ENCODE data around the gene CNEP1R1. TPM values are rescaled to one million over a fixed set of nuclear protein-coding genes. Genes with fewer than 3 reads are reported as not detected.

The CNEP1R1 gene
- total RNA-seq, 1 experiment from 2014 or later, result 18.5 TPM

GRCh38 chr16:50050802-50051201 lies 25.8 kb downstream of the CNEP1R1 start:
- no peak overlapping the region for H3K4me3 Mint-ChIP-seq
- Histone ChIP-seq H4K8ac (replicated peaks; ENCODE audit: insufficient read length, low read depth, low read length) (no peak overlapping the region), H2BK20ac (ENCODE audit: low read depth, low read length, poor library complexity, severe bottlenecking) (no peak overlapping the region), H3K4me1 (ENCODE audit: insufficient read depth, low read length) (no peaks in the 10 kb centered on the region), H2BK12ac (ENCODE audit: insufficient read length, low read depth, low read length) (no peak overlapping the region), H3K4ac (ENCODE audit: low read depth, low read length) (no peak overlapping the region), H2BK15ac (ENCODE audit: low read depth, low read length) (no peak overlapping the region), H2BK5ac (ENCODE audit: insufficient read length, low read length) (no peak overlapping the region), H2AK5ac (ENCODE audit: insufficient read length, low read length) (no peak overlapping the region), H4K91ac (ENCODE audit: insufficient read length, low read depth, low read length) (no peak overlapping the region), H3K14ac (ENCODE audit: insufficient read depth, low read length) (no peak overlapping the region), H3K18ac (ENCODE audit: insufficient read length, low read depth, low read length) (no peak overlapping the region), H3K27me3 (ENCODE audit: insufficient read depth, low read length) (no peaks in the 10 kb centered on the region), H3K4me2 (ENCODE audit: insufficient read depth, insufficient read length, low read length) (no peak overlapping the region), H3K23me2 (ENCODE audit: insufficient read length, low read depth, low read length, poor library complexity, severe bottlenecking) (no peaks in the 10 kb centered on the region), H4K20me1 (ENCODE audit: control insufficient read depth, insufficient read depth, insufficient read length) (no peaks in the 10 kb centered on the region), H3K56ac (ENCODE audit: insufficient read length, low read depth, low read length) (no peak overlapping the region), H3K23ac (ENCODE audit: insufficient read length, low read depth, low read length) (no peak overlapping the region), H2BK120ac (ENCODE audit: low read depth, low read length, poor library complexity, severe bottlenecking) (no peak overlapping the region), H3K9ac (ENCODE audit: extremely low read depth, insufficient read length, low read length) (no peak overlapping the region), H4K5ac (ENCODE audit: insufficient read length, low read depth, low read length) (no peak overlapping the region), H3K27ac (ENCODE audit: insufficient read length, low read depth, low read length) (no peak overlapping the region), H2AFZ (ENCODE audit: low read length) (no peak overlapping the region), H3K79me2 (ENCODE audit: insufficient read depth, low read length) (no peaks in the 10 kb centered on the region), H3K79me1 (ENCODE audit: insufficient read depth, low read depth, low read length, poor library complexity, severe bottlenecking) (no peaks in the 10 kb centered on the region), H3T11ph (ENCODE audit: low read length) (no peak overlapping the region), H3K9me3 (ENCODE audit: control insufficient read depth, low read depth, low read length) (no peaks in the 10 kb centered on the region)
- no peaks in the 10 kb centered on the region for H3K4me1 Mint-ChIP-seq
- peaks cover 3 to 6% of the 10 kb centered on the region in 2 experiments; a peak in 3 of 5 replicates for H3K9me3 Mint-ChIP-seq
- peaks cover 4% of the 10 kb centered on the region for H3K27me3 Mint-ChIP-seq (ENCODE audit: low read depth)
- WGBS (ENCODE audit: extremely low coverage, insufficient read length, low lambda C conversion rate), result no CpG with 5 or more reads among the region's 2 CpGs
- H3K27ac Mint-ChIP-seq, result no peak overlapping the region
- no peaks in the 10 kb centered on the region for H3K36me3 Mint-ChIP-seq (ENCODE audit: insufficient read depth in 1 of 3, low read depth in 3 of 3)
- TF ChIP-seq, protein P1, sequence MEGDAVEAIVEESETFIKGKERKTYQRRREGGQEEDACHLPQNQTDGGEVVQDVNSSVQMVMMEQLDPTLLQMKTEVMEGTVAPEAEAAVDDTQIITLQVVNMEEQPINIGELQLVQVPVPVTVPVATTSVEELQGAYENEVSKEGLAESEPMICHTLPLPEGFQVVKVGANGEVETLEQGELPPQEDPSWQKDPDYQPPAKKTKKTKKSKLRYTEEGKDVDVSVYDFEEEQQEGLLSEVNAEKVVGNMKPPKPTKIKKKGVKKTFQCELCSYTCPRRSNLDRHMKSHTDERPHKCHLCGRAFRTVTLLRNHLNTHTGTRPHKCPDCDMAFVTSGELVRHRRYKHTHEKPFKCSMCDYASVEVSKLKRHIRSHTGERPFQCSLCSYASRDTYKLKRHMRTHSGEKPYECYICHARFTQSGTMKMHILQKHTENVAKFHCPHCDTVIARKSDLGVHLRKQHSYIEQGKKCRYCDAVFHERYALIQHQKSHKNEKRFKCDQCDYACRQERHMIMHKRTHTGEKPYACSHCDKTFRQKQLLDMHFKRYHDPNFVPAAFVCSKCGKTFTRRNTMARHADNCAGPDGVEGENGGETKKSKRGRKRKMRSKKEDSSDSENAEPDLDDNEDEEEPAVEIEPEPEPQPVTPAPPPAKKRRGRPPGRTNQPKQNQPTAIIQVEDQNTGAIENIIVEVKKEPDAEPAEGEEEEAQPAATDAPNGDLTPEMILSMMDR (conservative IDR thresholded peaks at IDR 0.05), result no peak
- DNase-seq, result no peak

All from H9 (cell line).